Left lung (tissue), 14 donors: ENCODE results near the gene POLH. TPM values are rescaled to one million over a fixed set of nuclear protein-coding genes. Genes with fewer than 3 reads are reported as not detected.
"Not testable (repeated sequence)": the region's sequence is repeated elsewhere in the genome, so short reads cannot be mapped to it uniquely, and the experiment has no call there.

ENCODE experiments used
- ATAC-seq: fragments of 200-7000 bp; cut with Tn5 transposase; one replicate; pipeline ENCODE4 v1.9.1; 2020; ENCODE audit warnings: moderate library complexity
- DNase-seq, 4 donors: peaks; one replicate each; pipeline ENCODE4 v3.0.0-alpha.2; 2013 to 2020
- H3K27ac ChIP-seq, 2 donors: fragments of 200-600 bp; sonication (generic) in 1 of 2; one replicate each; pipeline versions ENCODE4 v1.5.0 to v1.8.0; 2020 to 2021
- H3K27me3 ChIP-seq, 2 donors: fragments of 200-600 bp; sonication (generic) in 1 of 2; one replicate each; pipeline versions ENCODE4 v1.5.0 to v1.8.0; 2020 to 2021
- H3K36me3 ChIP-seq, 2 donors: fragments of 200-600 bp; sonication (generic) in 1 of 2; one replicate each; pipeline versions ENCODE4 v1.5.0 to v1.8.0; 2020 to 2021
- H3K4me1 ChIP-seq, 2 donors: fragments of 200-600 bp; one replicate each; pipeline ENCODE4 v1.8.0; 2021
- H3K4me3 ChIP-seq, 2 donors: fragments of 200-600 bp; sonication (generic) in 1 of 2; one replicate each; pipeline versions ENCODE4 v1.5.0 to v1.8.0; 2020 to 2021; ENCODE audit warnings: mild to moderate bottlenecking in 1 of 2
- H3K9me3 ChIP-seq, 2 donors: fragments of 200-600 bp; sonication (generic) in 1 of 2; one replicate each; pipeline versions ENCODE4 v1.5.0 to v1.8.0; 2020 to 2021
- intact Hi-C, 2 donors: fragments of 100-400 bp; cut with DNase I; formaldehyde crosslinking; loops; one replicate each; pipeline versions ENCODE4 v1.11.2 to v1.14.2; 2022
- long read RNA-seq, 12 donors: library from polyadenylated mRNA in 2 of 12; unstranded in 2 of 12; transcript quantifications; one replicate each; pipeline ENCODE4 v2.0.0 and lab custom pipeline, GENCODE V29; 2019 to 2026
- polyA plus RNA-seq, 6 donors: library from polyadenylated mRNA; unstranded; fragments of 120-200 nt; gene quantifications; one replicate each; pipeline ENCODE4 v1.2.1, GENCODE V29; 2013; ENCODE audit not compliant: insufficient read length in 6 of 6
- total RNA-seq, 2 donors: library from RNA; stranded (reverse); fragmentation: NEBNext Ultra II Directional; extraction: Animal tissue kit (Norgen Biotek cat#: 25700); gene quantifications; one replicate each; pipeline ENCODE4 v1.2.1, GENCODE V29; 2021
- TF ChIP-seq, protein P1 (sequence below), 2 donors: fragments of 200-600 bp; sonication (generic) in 1 of 2; IDR thresholded peaks; one replicate each; pipeline versions ENCODE4 v1.5.0 to v1.8.0; 2021; ENCODE audit warnings: antibody characterized with exemption in 2 of 2
- donor health status: DM: no; HTN: yes; CAD: no.
- donor health status: DM: no; HTN: no; CAD: no.

POLH gene
- total RNA-seq (10 to 100 TPM; 17.8 to 29.0 TPM), polyA plus RNA-seq (10 to 100 TPM; 19.3 to 29.8 (median 24.3) TPM)
- long read RNA-seq, donor 1, partial matches to known transcripts = 0 of 17 reads
- long read RNA-seq, donor 1, other reads (novel, unspliced or antisense) = 14 of 17 reads
- long read RNA-seq, donor 2, partial matches to known transcripts = 0 of 1 reads
- long read RNA-seq, donor 2, other reads (novel, unspliced or antisense) = 0 of 1 reads
- long read RNA-seq, donor 3, partial matches to known transcripts = 0 of 4 reads
- long read RNA-seq, donor 3, other reads (novel, unspliced or antisense) = 0 of 4 reads
- long read RNA-seq, donor 4, partial matches to known transcripts = 4 of 5 reads
- long read RNA-seq, donor 4, other reads (novel, unspliced or antisense) = 0 of 5 reads
- long read RNA-seq, donor 5, partial matches to known transcripts = 0 of 4 reads
- long read RNA-seq, donor 5, other reads (novel, unspliced or antisense) = 0 of 4 reads
- long read RNA-seq, donor 6, transcript POLH-202 (11 exons, 3,540 nt) = major isoform, 5 of 5 reads
- long read RNA-seq, donor 6, partial matches to known transcripts = 0 of 5 reads
- long read RNA-seq, donor 6, other reads (novel, unspliced or antisense) = 0 of 5 reads
- long read RNA-seq, donor 7, partial matches to known transcripts = 0 of 8 reads
- long read RNA-seq, donor 7, other reads (novel, unspliced or antisense) = 6 of 8 reads
- long read RNA-seq, donor 8, partial matches to known transcripts = 0 of 4 reads
- long read RNA-seq, donor 8, other reads (novel, unspliced or antisense) = 0 of 4 reads
- long read RNA-seq, donor 9 = 0 reads
- long read RNA-seq, donor 10 = 0 reads
- long read RNA-seq, donor 11, partial matches to known transcripts = 0 of 2 reads
- long read RNA-seq, donor 11, other reads (novel, unspliced or antisense) = 0 of 2 reads
- long read RNA-seq, donor 12, partial matches to known transcripts = 0 of 2 reads
- long read RNA-seq, donor 12, other reads (novel, unspliced or antisense) = 0 of 2 reads

GRCh38 chr6:43575772-43576551, at the start of gene POLH, which contains the start of gene XPO5:
POLH (plus strand) TSS chr6:43576185; CDS start chr6:43582320, 6,135 bp downstream.
XPO5 (minus strand) TSS chr6:43576038; CDS start chr6:43575864, 174 bp downstream.
- ATAC-seq = peak; percentile 97
- peak within 1 kb of the TSS; percentile 70 to 76 for H3K27ac ChIP-seq

DNA sequence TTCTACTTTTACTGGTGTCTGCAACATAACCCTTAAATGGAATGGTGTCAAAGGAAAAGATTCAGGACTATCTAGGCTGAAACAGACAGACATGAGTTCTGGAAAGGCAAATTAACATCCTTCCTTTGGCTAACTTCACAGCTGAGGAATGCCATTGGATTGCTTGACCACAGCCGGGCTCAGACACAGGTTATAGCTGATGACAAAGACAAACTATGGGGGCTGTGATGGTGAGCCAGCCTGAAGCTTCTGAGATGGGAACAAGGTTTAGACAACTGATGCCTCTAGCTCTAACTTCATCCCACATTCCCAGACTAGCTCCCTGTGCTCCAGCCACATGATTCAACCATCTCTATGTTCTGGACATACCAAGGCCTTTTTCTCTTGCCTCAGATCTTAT, 43.8 kb upstream of the POLH start:
- ATAC-seq = no peak

More at GRCh38 chr6:43575772-43576551, at the start of gene POLH, which contains the start of gene XPO5:
- Histone ChIP-seq H3K36me3 (peaks cover 0 to 24% of the 10 kb centered on the region in 2 donors), H3K27me3 (no peaks in the 10 kb centered on the region), H3K9me3 (no peaks in the 10 kb centered on the region), H3K4me1 (peaks cover 22 to 31% of the 10 kb centered on the region in 2 donors), H3K4me3 (peak within 1 kb of the TSS; percentile 86 to 100)
- intact Hi-C loops = no loop called here
- peak; percentile 89 to 99 (median 94) for DNase-seq
- TF ChIP-seq, protein P1, sequence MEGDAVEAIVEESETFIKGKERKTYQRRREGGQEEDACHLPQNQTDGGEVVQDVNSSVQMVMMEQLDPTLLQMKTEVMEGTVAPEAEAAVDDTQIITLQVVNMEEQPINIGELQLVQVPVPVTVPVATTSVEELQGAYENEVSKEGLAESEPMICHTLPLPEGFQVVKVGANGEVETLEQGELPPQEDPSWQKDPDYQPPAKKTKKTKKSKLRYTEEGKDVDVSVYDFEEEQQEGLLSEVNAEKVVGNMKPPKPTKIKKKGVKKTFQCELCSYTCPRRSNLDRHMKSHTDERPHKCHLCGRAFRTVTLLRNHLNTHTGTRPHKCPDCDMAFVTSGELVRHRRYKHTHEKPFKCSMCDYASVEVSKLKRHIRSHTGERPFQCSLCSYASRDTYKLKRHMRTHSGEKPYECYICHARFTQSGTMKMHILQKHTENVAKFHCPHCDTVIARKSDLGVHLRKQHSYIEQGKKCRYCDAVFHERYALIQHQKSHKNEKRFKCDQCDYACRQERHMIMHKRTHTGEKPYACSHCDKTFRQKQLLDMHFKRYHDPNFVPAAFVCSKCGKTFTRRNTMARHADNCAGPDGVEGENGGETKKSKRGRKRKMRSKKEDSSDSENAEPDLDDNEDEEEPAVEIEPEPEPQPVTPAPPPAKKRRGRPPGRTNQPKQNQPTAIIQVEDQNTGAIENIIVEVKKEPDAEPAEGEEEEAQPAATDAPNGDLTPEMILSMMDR (IDR thresholded peaks at IDR 0.05) = no peak

DNA sequence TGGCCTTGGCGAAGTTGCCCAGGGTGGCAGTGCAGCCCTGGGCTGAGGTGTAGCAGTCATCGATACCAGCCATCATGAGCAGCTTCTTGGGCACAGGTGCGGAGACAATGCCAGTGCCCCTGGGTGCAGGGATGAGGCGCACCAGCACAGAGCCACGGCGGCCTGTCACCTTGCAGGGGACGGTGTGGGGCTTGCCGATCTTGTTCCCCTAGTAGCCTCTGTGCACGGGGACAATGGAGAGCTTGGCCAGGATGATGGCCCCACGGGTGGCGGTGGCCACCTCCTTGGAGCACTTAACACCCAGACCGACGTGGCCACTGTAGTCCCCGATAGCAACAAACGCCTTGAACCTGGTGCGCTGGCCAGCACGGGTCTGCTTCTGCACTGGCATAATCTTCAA, 37.0 kb upstream of the POLH start:
- ATAC-seq, DNase-seq, H3K27ac ChIP-seq, intact Hi-C loops, H3K4me3 ChIP-seq, H3K27me3 ChIP-seq, H3K4me1 ChIP-seq, H3K9me3 ChIP-seq: not testable (repeated sequence)
- peaks cover 0 to 93% of the 10 kb centered on the region in 2 donors for H3K36me3 ChIP-seq

More for the DNA sequence above, 43.8 kb upstream of the POLH start:
- no peak overlapping the region for H3K27ac ChIP-seq
- H3K9me3 ChIP-seq = no peaks in the 10 kb centered on the region
- H3K4me1 ChIP-seq = no peaks in the 10 kb centered on the region
- no peak for DNase-seq
- H3K27me3 ChIP-seq = no peaks in the 10 kb centered on the region
- intact Hi-C loops = no loop called here
- no peak overlapping the region for H3K4me3 ChIP-seq
- TF ChIP-seq, protein P1 (IDR thresholded peaks at IDR 0.05) = no peak
- H3K36me3 ChIP-seq = peaks cover 0 to 91% of the 10 kb centered on the region in 2 donors

DNA sequence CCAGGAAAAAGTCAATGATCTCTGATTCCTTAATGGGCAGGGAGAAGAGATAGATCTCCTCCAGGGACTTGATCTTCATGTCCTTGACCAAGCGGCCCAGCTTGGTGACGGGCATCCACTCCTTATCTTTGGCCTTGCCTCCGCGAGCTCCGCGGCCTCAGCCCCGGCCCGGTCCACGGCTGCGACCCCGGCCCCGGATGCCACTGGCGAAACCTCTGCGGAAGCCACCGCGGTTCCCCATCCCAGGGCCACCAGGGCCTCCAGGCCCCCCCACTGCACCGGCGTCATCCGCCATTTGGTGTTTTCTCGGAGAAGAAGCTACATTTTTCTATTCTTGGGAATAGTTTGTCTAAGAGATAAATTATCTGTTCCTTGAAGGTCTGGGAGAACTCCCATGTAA, 36.6 kb upstream of the POLH start:
- peaks cover 0 to 93% of the 10 kb centered on the region in 2 donors for H3K36me3 ChIP-seq
- H3K4me3 ChIP-seq, H3K9me3 ChIP-seq, H3K27ac ChIP-seq, DNase-seq, intact Hi-C loops, H3K27me3 ChIP-seq, ATAC-seq, H3K4me1 ChIP-seq: not testable (repeated sequence)

DNA sequence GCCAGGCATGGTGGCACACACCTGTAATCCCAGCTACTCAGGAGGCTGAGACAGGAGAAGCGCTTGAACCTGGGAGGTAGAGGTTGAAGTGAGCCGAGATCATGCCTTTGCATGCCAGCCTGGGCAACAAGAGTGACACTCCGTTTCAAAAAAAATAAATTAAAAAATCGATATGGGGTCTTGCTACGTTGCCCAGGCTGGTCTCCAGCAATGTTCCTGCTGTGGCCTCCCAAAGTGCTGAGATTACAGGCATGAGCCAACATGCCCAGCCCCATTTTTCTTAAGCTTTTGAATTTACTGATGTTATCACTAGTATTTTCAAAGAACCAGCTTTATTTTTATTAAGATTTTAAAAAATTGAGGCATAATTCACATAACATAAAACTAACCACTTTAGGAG, 35.5 kb upstream of the POLH start:
- no peak overlapping the region for H3K27ac ChIP-seq
- no peak overlapping the region for H3K4me3 ChIP-seq
- H3K27me3 ChIP-seq = no peaks in the 10 kb centered on the region
- H3K4me1 ChIP-seq = no peaks in the 10 kb centered on the region
- H3K9me3 ChIP-seq = no peaks in the 10 kb centered on the region
- H3K36me3 ChIP-seq = peaks cover 0 to 96% of the 10 kb centered on the region in 2 donors
- ATAC-seq = no peak
- DNase-seq = no peak
- TF ChIP-seq, protein P1 (IDR thresholded peaks at IDR 0.05) = no peak
- intact Hi-C loops = no loop called here
